K562 (cell line): ENCODE results near the gene TIMM23B. TPM values are rescaled to one million over a fixed set of nuclear protein-coding genes. Genes with fewer than 3 reads are reported as not detected.
A peak's percentile ranks its signal among the peaks of the same experiment; 100 is the strongest.
"Not testable (repeated sequence)": the region's sequence is repeated elsewhere in the genome, so short reads cannot be mapped to it uniquely, and the experiment has no call there.

Experiments
- ATF1 ChIP-seq, 2 experiments: fragments of 450-650 bp in 1 of 2; IDR thresholded peaks; 2 replicates each; pipeline ENCODE4 v1.6.1; 2016; ENCODE audit warnings: missing compliant biosample characterization in 1 of 2, missing genetic modification characterization in 1 of 2
- E4F1 ChIP-seq: fragments of 250-450 bp; sonication (Bioruptor Pico); IDR thresholded peaks from 2 replicates; pipeline ENCODE4 v1.5.0; 2021; ENCODE audit warnings: mild to moderate bottlenecking, borderline replicate concordance
- EP400 ChIP-seq: fragments of 450-650 bp; IDR thresholded peaks from 2 replicates; pipeline ENCODE4 v1.6.1; 2017; ENCODE audit warnings: antibody characterized with exemption, mild to moderate bottlenecking, moderate library complexity
- ETS1 ChIP-seq: conservative IDR thresholded peaks from 2 replicates; pipeline ENCODE4 v1.6.1; 2011; ENCODE audit warnings: low read depth, mild to moderate bottlenecking, low read length; ENCODE audit not compliant: control insufficient read depth
- ETV1 ChIP-seq: fragments of 450-650 bp; conservative IDR thresholded peaks from 2 replicates; pipeline ENCODE4 v1.6.1; 2016; ENCODE audit warnings: missing genetic modification characterization, control low read depth, low read depth, missing compliant biosample characterization
- GABPA ChIP-seq: fragments of 200-800 bp; sonication (Bioruptor generic); conservative IDR thresholded peaks from 2 replicates; pipeline ENCODE4 v1.6.1; 2016; ENCODE audit warnings: low read depth, missing genetic modification characterization, missing compliant biosample characterization
- GABPB1 ChIP-seq: sonication (generic); formaldehyde crosslinking; IDR thresholded peaks from 2 replicates; pipeline ENCODE4 v1.8.0; 2022; ENCODE audit warnings: mild to moderate bottlenecking, missing genetic modification reagents
- JUND ChIP-seq, 2 experiments: IDR thresholded peaks; 2 replicates in 1 of 2; 3 replicates in 1 of 2; pipeline ENCODE4 v1.6.1; 2011; ENCODE audit warnings: borderline replicate concordance in 2 of 2, low read depth in 2 of 2, low read length in 2 of 2, improper control_type of control experiment in 1 of 2, missing biosample characterization in 1 of 2, missing genetic modification characterization in 1 of 2, missing genetic modification reagents in 1 of 2
- KDM1A ChIP-seq, 2 experiments: fragments of 450-650 bp; IDR thresholded peaks; 2 replicates each; pipeline ENCODE4 v1.6.1; 2016; ENCODE audit warnings: mild to moderate bottlenecking in 2 of 2
- KDM5B ChIP-seq: fragments of 200-600 bp; sonication (generic); IDR thresholded peaks from 2 replicates; pipeline ENCODE4 v1.6.1; 2012; ENCODE audit warnings: low read depth, mild to moderate bottlenecking, moderate library complexity, low read length, control low read depth, inconsistent platforms; ENCODE audit not compliant: insufficient replicate concordance
- NFIC ChIP-seq: fragments of 450-650 bp; IDR thresholded peaks from 2 replicates; pipeline ENCODE4 v1.6.1; 2017; ENCODE audit warnings: mild to moderate bottlenecking, inconsistent platforms
- NKRF ChIP-seq: fragments of 450-650 bp; IDR thresholded peaks from 2 replicates; pipeline ENCODE4 v1.6.1; 2016; ENCODE audit warnings: borderline replicate concordance
- RB1 ChIP-seq: fragments of 450-650 bp; IDR thresholded peaks from 2 replicates; pipeline ENCODE4 v1.6.1; 2017; ENCODE audit warnings: low read depth, mild to moderate bottlenecking
- RBBP5 ChIP-seq: fragments of 200-600 bp; sonication (generic); IDR thresholded peaks from 2 replicates; pipeline ENCODE4 v1.6.1; 2012; ENCODE audit warnings: borderline replicate concordance, mild to moderate bottlenecking, low read length, control low read depth, inconsistent platforms; ENCODE audit not compliant: insufficient read depth, poor library complexity, severe bottlenecking
- SUPT5H ChIP-seq: fragments of 450-650 bp; IDR thresholded peaks from 2 replicates; pipeline ENCODE4 v1.6.1; 2016
- ZBTB17 ChIP-seq: fragments of 450-650 bp; formaldehyde crosslinking; IDR thresholded peaks from 2 replicates; pipeline ENCODE4 v1.4.0; 2020; ENCODE audit warnings: mild to moderate bottlenecking
- polyA plus RNA-seq, 8 experiments: library from polyadenylated mRNA; depleted of rRNA in 4 of 8; stranded (reverse) in 5 of 8; unstranded in 3 of 8; fragments of >200 nt; fragmentation: Nextera tagmentation in 2 of 8; fragmentation: Illumina TruSeq in 1 of 8; extraction: Ambion mirVana in 2 of 8; extraction: Trizol in 1 of 8; gene quantifications; 2 replicates each; pipeline versions ENCODE4 v1.2.1 to v1.2.3, GENCODE V29; 2011 to 2014; ENCODE audit warnings: inconsistent platforms in 1 of 8, missing spikeins in 1 of 8
- total RNA-seq, 7 experiments: library from RNA; depleted of rRNA in 6 of 7; stranded (reverse); fragments of >200 nt in 6 of 7; fragmentation: Illumina TruSeq in 2 of 7; extraction: Trizol in 2 of 7; gene quantifications; 2 replicates each; pipeline versions ENCODE4 v1.2.1 to v1.2.3, GENCODE V29; 2011 to 2021; ENCODE audit warnings: low replicate concordance in 1 of 7
- TF ChIP-seq, protein P1 (sequence below): fragments of 250-450 bp; sonication (Bioruptor Pico); IDR thresholded peaks from 2 replicates; pipeline ENCODE4 v1.5.0; 2021

Gene TIMM23B
- total and polyA plus RNA-seq, 9 of the 15 experiments (the other 6 are each of a cell fraction or from before 2014, with no cell fraction given), result 7.2 to 40.2 (median 24.7) TPM

DNA sequence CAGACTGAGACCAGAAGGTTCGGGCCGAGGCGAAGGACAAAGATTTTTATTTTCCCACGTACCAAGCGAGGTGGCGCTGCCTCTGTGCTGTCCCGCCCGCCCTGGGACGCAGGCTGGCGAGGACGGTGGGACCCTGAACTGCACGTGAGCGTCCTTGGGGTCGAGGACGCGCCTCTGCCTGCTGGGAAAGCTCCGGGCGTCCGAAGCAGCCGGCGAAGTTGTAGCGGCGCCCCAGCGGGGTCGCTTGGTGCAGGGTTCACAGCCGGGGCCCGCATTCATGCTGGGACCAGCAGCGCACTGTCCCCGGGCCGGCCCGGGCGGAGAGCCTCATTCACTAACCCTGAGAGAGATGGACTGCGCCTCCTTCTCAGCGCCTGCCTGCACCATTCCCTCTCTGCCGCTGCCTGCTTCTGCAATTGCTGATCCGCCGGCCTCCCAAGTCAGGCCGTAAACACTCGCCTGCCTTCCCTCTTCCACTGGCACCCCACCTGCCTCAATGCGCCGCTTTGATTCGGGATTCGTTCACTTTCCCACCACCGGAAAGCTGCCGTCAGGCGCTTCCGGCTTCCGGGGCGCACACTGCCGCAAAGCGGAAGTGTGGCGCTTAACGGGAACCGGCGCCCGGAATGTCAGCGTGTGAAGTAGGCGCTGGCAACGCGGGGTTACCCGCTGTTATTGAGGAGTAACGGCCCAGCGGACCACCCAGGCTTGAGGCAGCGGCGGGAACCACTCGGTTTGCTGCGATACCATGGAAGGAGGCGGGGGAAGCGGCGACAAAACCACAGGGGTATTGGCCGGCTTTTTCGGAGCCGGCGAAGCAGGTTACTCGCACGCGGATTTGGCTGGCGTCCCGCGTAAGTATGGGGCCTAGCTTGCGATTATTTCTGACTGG lies at the start of gene TIMM23B, which contains the start of gene PARG (continued):
- TF ChIP-seq NKRF (peak; percentile 95; the same call in 1 of the 2 replicates), EP400 (peak; percentile 94), E4F1 (CRISPR knock-in tag) (peak; percentile 97), SUPT5H (peak; percentile 86), KDM5B (peak; percentile 65), NFIC (peak; percentile 79), ETS1 (peak; percentile 60; the same call in 1 of the 2 replicates), ETV1 (tag) (peak; percentile 76), GABPA (tag) (peak; percentile 95), RBBP5 (peak; percentile 81), KDM1A (IDR thresholded peaks at IDR 0.05) (peak; percentile 6 to 42; a peak in 1 of 4 replicates), ATF1 (tag; IDR thresholded peaks at IDR 0.05) (peak; percentile 61), RB1 (peak; percentile 29; the same call in 1 of the 2 replicates), GABPB1 (CRISPR knock-in tag) (peak; percentile 93), JUND (IDR thresholded peaks at IDR 0.05; ENCODE audit: borderline replicate concordance, low read depth, low read length) (0 out of 2 replicates have a peak, but pooled peaks have one; percentile 28), ZBTB17 (CRISPR knock-in tag) (0 out of 2 replicates have a peak, but pooled peaks have one; percentile 33)
- TF ChIP-seq, protein P1, sequence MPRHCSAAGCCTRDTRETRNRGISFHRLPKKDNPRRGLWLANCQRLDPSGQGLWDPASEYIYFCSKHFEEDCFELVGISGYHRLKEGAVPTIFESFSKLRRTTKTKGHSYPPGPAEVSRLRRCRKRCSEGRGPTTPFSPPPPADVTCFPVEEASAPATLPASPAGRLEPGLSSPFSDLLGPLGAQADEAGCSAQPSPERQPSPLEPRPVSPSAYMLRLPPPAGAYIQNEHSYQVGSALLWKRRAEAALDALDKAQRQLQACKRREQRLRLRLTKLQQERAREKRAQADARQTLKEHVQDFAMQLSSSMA (CRISPR knock-in tag), result 0 out of 2 replicates have a peak, but pooled peaks have one; percentile 78
- TF ChIP-seq ATF1 (CRISPR knock-in tag; IDR thresholded peaks at IDR 0.05); JUND (tag; IDR thresholded peaks at IDR 0.05; ENCODE audit: borderline replicate concordance, low read depth, low read length): not testable (repeated sequence)
